Measurements from ENCODE around the gene PYROXD2.

- TF ChIP-seq GATA2 (IDR thresholded peaks at IDR 0.05; ENCODE audit: low read depth, low read length): no peak
- TF ChIP-seq GATA3 (IDR thresholded peaks at IDR 0.05; ENCODE audit: low read depth, low read length): no peak
Observed at GRCh38 chr10:98445200-98445812, 30.3 kb upstream of the PYROXD2 start.
